Astrocyte of the cerebellum (primary cell): ENCODE measurements around the gene GPR157.

Experiments
- DNase-seq: peaks from one replicate; pipeline ENCODE4 v3.0.0-alpha.2; 2011; ENCODE audit warnings: low read depth
- H3K4me3 ChIP-seq: 2 replicates; pipeline ENCODE4 v1.5.1; 2011; ENCODE audit warnings: mild to moderate bottlenecking, low read depth, low read length, moderate library complexity
- CTCF ChIP-seq: IDR thresholded peaks from 2 replicates; pipeline ENCODE4 v1.5.1; 2012; ENCODE audit warnings: low read length, low read depth, moderate library complexity, mild to moderate bottlenecking; ENCODE audit errors: missing control alignments
- in situ Hi-C: cut with HindIII; loops from 2 replicates; pipeline ENCODE4 v1.10.0; 2017; ENCODE audit warnings: low sequenced_read_pairs

Gene GPR157

DNA sequence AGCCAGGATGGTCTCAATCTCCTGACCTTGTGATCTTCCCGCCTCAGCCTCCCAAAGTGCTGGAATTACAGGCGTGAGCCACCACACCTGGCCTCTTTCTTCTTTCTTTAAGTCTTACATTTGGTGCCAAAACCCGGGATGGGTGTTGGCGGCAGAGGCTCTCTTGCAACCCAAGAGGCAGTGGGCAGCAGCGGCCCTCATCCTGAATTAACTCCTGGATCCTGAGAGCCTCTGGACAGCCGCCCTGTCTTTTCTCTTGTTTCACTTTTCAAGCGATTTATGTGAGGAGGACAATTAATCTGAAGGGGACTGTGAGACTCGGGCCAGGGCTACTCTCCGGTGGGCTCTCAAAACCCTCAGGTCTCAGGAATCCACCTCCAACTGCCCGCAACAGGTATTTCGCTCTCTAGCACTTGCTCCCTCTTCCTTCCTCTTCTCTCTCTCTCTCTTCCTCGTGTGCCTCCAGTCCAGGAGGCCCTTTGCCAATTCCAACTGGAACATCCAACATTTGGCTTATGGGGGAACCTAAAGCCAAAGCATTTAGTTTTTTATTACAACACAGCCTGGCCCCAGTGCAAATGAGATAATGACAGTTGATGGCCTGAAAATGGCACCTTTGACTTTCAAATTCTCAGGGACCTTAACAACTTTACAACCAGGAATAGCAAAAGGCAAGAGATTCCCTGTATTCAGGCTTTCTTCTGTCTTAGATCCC lies 41.3 kb downstream of the GPR157 start:
- no peak for TF ChIP-seq CTCF
- H3K4me3 ChIP-seq, result no peak overlapping the region
- no peak for DNase-seq
- in situ Hi-C loops, result loop anchor here (5.0 kb wide), 1 partner anchor 100 kb away; no protein-coding TSS in a partner anchor

DNA sequence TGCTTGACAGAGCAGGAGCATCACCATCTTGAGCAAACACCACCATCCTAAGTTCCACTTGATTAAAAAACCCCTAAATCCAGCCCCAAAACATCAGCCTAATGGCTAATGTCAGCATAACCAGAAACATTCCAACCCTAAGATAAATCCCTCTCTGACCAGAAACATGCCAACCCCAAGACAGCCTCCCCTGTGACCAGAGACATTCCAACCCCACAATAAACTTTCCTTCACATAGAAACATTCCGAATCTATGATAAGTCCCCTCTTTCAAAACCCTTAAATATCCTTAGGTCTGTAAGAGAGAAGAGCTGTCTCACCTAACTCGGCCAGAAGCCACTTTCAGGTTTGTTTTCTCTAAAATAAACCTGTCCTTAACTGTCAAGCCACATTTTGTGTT lies 42.1 kb downstream of the GPR157 start:
- no peak for TF ChIP-seq CTCF
- in situ Hi-C loops, result loop anchor here (5.0 kb wide), 1 partner anchor 101 kb away; no protein-coding TSS in a partner anchor
- no peak for DNase-seq
- no peak overlapping the region for H3K4me3 ChIP-seq

DNA sequence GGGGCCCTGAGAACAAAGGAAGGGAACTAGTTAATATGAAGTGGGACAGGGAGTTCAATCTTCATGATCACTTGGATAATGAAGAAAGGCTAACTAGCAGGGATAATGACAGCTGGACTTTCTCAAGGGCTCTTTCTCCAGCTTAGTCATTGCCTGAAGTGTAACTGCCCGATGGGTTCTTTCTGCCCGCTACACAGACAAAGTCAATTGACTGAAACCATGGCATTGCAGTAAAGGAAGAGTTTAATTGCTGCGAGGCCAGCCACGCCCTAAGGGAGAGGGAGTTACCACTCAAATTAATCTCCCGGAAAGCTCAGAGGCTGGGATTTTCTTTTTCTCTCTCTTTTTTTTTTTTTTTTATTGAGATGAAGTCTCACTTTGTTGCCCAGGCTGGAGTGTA lies 42.9 kb downstream of the GPR157 start:
- H3K4me3 ChIP-seq, result no peak overlapping the region
- TF ChIP-seq CTCF, result no peak
- in situ Hi-C loops, result loop anchor here (5.0 kb wide), 1 partner anchor 101 kb away; no protein-coding TSS in a partner anchor
- no peak for DNase-seq

DNA sequence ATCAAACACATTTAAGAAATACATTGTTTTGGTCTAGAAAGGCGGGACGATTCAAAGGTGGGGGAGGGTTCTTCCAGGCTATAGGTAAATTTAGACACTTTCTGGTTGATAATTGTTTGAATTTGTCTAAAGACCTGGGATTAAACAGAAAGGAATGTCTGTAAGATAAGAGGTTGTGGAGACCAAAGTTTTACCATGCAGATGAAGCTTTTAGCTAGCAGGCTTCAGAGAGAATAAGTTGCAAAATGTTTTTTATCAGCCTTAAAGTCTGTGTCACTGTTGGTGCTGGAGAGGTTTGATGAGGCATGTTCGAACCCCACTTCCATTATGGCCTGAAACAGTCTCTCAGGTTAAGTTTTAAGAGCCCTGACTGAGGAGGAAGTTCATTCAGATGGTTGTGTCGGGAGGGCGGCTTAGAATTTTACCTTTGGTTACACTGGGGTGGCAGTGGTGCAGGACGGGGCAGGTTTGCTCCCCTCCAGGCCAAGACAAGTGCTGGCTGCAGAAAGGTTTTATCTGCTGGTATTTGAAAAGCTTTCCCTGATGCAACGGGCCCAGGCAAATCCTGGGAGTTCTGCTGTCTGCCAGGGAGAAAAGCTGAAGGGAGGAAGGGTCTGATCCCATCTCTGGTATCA lies 43.5 kb downstream of the GPR157 start:
- in situ Hi-C loops, result loop anchor here (5.0 kb wide), 1 partner anchor 102 kb away; no protein-coding TSS in a partner anchor
- no peak for DNase-seq
- H3K4me3 ChIP-seq, result no peak overlapping the region
- no peak for TF ChIP-seq CTCF

GRCh38 chr1:9084906-9085305 lies 44.0 kb downstream of the GPR157 start:
- in situ Hi-C loops, result loop anchor here (5.0 kb wide), 1 partner anchor 102 kb away; no protein-coding TSS in a partner anchor
- H3K4me3 ChIP-seq, result no peak overlapping the region
- no peak for TF ChIP-seq CTCF
- DNase-seq, result no peak

- no peak for DNase-seq
- H3K4me3 ChIP-seq, result no peak overlapping the region
- in situ Hi-C loops, result no loop called here
- TF ChIP-seq CTCF, result no peak
These were observed 47.4 kb downstream of the GPR157 start for GRCh38 chr1:9081473-9081872.
